ENCODE data around the gene DUSP8.

The DUSP8 gene

GRCh38 chr11:1528710-1529109 is 43.4 kb downstream of the DUSP8 start:
- H3K27ac ChIP-seq (ENCODE audit: extremely low read depth, low read depth, low read length): no peak overlapping the region
- peaks cover 0 to 14% of the 10 kb centered on the region in 2 experiments; a peak in 1 of 3 replicates for H3K36me3 ChIP-seq (ENCODE audit: control insufficient read depth in 2 of 2, insufficient read depth in 1 of 2, low read length in 2 of 2)
- ChIA-PET CTCF (interaction anchor here (0.6 kb wide), 1 partner anchor 30 kb away, joined by 3 read pairs; no protein-coding TSS in a partner anchor), POLR2A (no interaction called here)
- H3K4me3 ChIP-seq (ENCODE audit: low read depth, low read length): no peak overlapping the region
- no peaks in the 10 kb centered on the region for H3K4me1 ChIP-seq (ENCODE audit: control insufficient read depth, insufficient read depth, low read length)
- TF ChIP-seq ZIC2 (tag by site-specific recombination; IDR thresholded peaks at IDR 0.05): peak; percentile 93
- TF ChIP-seq GLIS1 (tag by site-specific recombination; IDR thresholded peaks at IDR 0.05): peak; percentile 75
- no peak for TF ChIP-seq REPIN1 (tag by site-specific recombination; IDR thresholded peaks at IDR 0.05; ENCODE audit: low read depth)
- TF ChIP-seq, protein P1, sequence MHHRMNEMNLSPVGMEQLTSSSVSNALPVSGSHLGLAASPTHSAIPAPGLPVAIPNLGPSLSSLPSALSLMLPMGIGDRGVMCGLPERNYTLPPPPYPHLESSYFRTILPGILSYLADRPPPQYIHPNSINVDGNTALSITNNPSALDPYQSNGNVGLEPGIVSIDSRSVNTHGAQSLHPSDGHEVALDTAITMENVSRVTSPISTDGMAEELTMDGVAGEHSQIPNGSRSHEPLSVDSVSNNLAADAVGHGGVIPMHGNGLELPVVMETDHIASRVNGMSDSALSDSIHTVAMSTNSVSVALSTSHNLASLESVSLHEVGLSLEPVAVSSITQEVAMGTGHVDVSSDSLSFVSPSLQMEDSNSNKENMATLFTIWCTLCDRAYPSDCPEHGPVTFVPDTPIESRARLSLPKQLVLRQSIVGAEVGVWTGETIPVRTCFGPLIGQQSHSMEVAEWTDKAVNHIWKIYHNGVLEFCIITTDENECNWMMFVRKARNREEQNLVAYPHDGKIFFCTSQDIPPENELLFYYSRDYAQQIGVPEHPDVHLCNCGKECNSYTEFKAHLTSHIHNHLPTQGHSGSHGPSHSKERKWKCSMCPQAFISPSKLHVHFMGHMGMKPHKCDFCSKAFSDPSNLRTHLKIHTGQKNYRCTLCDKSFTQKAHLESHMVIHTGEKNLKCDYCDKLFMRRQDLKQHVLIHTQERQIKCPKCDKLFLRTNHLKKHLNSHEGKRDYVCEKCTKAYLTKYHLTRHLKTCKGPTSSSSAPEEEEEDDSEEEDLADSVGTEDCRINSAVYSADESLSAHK (tag by site-specific recombination; IDR thresholded peaks at IDR 0.05): no peak
- TF ChIP-seq SETDB1 (IDR thresholded peaks at IDR 0.05; ENCODE audit: insufficient read length, low read length): no peak
- TF ChIP-seq KLF8 (tag by site-specific recombination; IDR thresholded peaks at IDR 0.05): no peak
- TF ChIP-seq ZNF274 (IDR thresholded peaks at IDR 0.05; ENCODE audit: low read length): no peak
- no peak for TF ChIP-seq ZNF274 (tag by site-specific recombination; IDR thresholded peaks at IDR 0.05; ENCODE audit: borderline replicate concordance)
- TF ChIP-seq, protein P2, sequence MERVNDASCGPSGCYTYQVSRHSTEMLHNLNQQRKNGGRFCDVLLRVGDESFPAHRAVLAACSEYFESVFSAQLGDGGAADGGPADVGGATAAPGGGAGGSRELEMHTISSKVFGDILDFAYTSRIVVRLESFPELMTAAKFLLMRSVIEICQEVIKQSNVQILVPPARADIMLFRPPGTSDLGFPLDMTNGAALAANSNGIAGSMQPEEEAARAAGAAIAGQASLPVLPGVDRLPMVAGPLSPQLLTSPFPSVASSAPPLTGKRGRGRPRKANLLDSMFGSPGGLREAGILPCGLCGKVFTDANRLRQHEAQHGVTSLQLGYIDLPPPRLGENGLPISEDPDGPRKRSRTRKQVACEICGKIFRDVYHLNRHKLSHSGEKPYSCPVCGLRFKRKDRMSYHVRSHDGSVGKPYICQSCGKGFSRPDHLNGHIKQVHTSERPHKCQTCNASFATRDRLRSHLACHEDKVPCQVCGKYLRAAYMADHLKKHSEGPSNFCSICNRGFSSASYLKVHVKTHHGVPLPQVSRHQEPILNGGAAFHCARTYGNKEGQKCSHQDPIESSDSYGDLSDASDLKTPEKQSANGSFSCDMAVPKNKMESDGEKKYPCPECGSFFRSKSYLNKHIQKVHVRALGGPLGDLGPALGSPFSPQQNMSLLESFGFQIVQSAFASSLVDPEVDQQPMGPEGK (tag by site-specific recombination; IDR thresholded peaks at IDR 0.05): no peak
- no peak for TF ChIP-seq MYNN (tag by site-specific recombination; IDR thresholded peaks at IDR 0.05; ENCODE audit: borderline replicate concordance)
- TF ChIP-seq ZNF169 (tag by site-specific recombination; IDR thresholded peaks at IDR 0.05): no peak
- TF ChIP-seq ZNF335 (tag by site-specific recombination; conservative IDR thresholded peaks at IDR 0.05): no peak
- TF ChIP-seq ZNF221 (tag by site-specific recombination; IDR thresholded peaks at IDR 0.05; ENCODE audit: borderline replicate concordance): no peak
- no peak for TF ChIP-seq ZNF792 (tag by site-specific recombination; IDR thresholded peaks at IDR 0.05)
- no peaks in the 10 kb centered on the region for H3K9me3 ChIP-seq (ENCODE audit: control insufficient read depth, insufficient read depth, low read depth, low read length)

DNA sequence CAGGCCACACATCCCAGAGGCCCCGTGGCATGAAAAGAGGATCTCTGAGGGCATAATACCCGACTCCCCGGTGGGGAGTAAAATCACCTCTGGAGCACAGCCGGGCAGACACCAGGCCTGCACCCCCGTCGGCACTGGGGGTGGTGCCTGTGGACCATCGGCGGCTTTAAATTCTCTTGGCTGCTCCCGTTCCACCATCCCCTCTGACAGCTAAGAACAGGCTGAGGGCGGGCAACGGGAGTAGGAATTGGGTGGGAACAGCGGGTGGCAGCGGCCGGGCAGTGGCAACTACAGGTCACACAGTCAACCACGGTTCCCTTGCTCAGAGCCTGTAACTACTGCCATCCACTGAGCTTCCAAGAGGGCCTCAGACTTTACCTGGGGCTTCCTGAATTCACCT is 45.3 kb downstream of the DUSP8 start:
- ChIA-PET CTCF (interaction anchor here (0.9 to 2.1 kb wide), 3 partner anchors 11 to 48 kb away, joined by 3 to 17 read pairs (median 4); no protein-coding TSS in a partner anchor), POLR2A (no interaction called here)
- Histone ChIP-seq H3K9me3 (ENCODE audit: control insufficient read depth, insufficient read depth, low read depth, low read length) (no peaks in the 10 kb centered on the region), H3K4me1 (ENCODE audit: control insufficient read depth, insufficient read depth, low read length) (no peaks in the 10 kb centered on the region), H3K36me3 (ENCODE audit: control insufficient read depth in 2 of 2, insufficient read depth in 1 of 2, low read length in 2 of 2) (peaks cover 0 to 2% of the 10 kb centered on the region in 2 experiments; a peak in 1 of 3 replicates), H3K4me3 (ENCODE audit: low read depth, low read length) (no peak overlapping the region), H3K27ac (ENCODE audit: extremely low read depth, low read depth, low read length) (no peak overlapping the region)
- TF ChIP-seq ZNF341 (tag by site-specific recombination; IDR thresholded peaks at IDR 0.05; ENCODE audit: low read depth): 0 out of 2 replicates have a peak, but pooled peaks have one; percentile 19
- TF ChIP-seq, protein P3, sequence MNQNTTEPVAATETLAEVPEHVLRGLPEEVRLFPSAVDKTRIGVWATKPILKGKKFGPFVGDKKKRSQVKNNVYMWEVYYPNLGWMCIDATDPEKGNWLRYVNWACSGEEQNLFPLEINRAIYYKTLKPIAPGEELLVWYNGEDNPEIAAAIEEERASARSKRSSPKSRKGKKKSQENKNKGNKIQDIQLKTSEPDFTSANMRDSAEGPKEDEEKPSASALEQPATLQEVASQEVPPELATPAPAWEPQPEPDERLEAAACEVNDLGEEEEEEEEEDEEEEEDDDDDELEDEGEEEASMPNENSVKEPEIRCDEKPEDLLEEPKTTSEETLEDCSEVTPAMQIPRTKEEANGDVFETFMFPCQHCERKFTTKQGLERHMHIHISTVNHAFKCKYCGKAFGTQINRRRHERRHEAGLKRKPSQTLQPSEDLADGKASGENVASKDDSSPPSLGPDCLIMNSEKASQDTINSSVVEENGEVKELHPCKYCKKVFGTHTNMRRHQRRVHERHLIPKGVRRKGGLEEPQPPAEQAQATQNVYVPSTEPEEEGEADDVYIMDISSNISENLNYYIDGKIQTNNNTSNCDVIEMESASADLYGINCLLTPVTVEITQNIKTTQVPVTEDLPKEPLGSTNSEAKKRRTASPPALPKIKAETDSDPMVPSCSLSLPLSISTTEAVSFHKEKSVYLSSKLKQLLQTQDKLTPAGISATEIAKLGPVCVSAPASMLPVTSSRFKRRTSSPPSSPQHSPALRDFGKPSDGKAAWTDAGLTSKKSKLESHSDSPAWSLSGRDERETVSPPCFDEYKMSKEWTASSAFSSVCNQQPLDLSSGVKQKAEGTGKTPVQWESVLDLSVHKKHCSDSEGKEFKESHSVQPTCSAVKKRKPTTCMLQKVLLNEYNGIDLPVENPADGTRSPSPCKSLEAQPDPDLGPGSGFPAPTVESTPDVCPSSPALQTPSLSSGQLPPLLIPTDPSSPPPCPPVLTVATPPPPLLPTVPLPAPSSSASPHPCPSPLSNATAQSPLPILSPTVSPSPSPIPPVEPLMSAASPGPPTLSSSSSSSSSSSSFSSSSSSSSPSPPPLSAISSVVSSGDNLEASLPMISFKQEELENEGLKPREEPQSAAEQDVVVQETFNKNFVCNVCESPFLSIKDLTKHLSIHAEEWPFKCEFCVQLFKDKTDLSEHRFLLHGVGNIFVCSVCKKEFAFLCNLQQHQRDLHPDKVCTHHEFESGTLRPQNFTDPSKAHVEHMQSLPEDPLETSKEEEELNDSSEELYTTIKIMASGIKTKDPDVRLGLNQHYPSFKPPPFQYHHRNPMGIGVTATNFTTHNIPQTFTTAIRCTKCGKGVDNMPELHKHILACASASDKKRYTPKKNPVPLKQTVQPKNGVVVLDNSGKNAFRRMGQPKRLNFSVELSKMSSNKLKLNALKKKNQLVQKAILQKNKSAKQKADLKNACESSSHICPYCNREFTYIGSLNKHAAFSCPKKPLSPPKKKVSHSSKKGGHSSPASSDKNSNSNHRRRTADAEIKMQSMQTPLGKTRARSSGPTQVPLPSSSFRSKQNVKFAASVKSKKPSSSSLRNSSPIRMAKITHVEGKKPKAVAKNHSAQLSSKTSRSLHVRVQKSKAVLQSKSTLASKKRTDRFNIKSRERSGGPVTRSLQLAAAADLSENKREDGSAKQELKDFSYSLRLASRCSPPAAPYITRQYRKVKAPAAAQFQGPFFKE (tag by site-specific recombination; IDR thresholded peaks at IDR 0.05; ENCODE audit: borderline replicate concordance): no peak
